ENCODE data around the gene CFAP100. TPM values are rescaled to one million over a fixed set of nuclear protein-coding genes. Genes with fewer than 3 reads are reported as not detected.

Gene CFAP100
- total RNA-seq, 1 donor from 2014 or later: not detected

DNA sequence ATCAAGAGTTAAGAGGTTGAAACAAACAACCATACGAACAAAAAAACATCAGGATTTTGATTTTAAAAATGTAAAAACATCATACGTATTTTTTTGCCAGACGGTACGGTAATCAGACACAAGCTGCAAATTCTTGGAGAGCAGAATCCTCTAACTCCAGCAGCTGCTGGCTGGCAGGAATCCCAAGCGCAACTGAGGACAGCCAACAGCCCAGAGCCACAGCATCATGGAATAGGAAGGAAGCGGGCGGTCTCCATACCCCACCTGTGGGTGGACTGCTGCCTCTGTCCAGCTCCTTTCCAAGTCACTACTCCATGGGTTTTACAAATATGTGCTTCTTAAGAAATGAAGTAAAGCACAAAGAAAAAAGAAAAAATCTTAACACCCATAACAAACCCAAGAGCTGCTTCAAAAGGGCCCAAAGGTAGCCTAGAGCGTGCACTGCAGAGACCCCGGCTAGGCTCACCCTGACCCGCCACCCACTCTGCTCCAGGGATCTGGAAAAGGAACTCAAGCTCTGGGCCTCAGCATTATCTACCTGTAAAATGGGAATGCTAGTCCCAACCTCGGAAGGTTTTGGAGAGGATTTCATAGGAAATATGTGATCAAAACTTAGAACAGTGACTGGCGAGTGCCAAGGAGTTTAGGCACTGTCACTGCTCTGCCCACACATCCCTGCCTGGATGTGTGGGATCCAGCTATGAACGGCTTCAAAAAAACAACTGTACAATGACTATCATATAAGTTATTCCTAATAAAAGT, 47.6 kb downstream of the CFAP100 start:
- no peak overlapping the region for H3K4me3 ChIP-seq (ENCODE audit: low read depth, low read length)
- DNase-seq (ENCODE audit: low read depth): no peak
- TF ChIP-seq, protein P1, sequence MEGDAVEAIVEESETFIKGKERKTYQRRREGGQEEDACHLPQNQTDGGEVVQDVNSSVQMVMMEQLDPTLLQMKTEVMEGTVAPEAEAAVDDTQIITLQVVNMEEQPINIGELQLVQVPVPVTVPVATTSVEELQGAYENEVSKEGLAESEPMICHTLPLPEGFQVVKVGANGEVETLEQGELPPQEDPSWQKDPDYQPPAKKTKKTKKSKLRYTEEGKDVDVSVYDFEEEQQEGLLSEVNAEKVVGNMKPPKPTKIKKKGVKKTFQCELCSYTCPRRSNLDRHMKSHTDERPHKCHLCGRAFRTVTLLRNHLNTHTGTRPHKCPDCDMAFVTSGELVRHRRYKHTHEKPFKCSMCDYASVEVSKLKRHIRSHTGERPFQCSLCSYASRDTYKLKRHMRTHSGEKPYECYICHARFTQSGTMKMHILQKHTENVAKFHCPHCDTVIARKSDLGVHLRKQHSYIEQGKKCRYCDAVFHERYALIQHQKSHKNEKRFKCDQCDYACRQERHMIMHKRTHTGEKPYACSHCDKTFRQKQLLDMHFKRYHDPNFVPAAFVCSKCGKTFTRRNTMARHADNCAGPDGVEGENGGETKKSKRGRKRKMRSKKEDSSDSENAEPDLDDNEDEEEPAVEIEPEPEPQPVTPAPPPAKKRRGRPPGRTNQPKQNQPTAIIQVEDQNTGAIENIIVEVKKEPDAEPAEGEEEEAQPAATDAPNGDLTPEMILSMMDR (conservative IDR thresholded peaks at IDR 0.05; ENCODE audit: low read depth, low read length): no peak

DNA sequence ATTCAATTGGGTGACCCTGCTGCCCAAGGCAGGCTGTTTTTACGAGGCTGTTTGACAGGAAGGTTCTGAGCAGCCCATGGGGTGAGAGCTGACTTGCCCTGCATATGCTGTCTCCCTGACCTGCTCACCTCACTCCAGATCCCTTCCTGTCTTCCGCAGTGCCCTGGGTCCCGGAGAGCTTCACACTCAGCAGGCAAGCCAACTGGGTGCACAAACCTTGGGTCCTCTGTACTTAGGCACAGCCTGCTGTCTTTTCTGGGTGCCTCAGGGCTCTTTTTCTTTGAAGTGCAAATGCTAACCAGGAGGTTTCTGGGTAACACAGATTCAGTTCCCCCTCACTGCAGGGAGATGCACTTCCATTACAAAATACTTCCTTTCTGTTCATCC, 48.1 kb downstream of the CFAP100 start:
- TF ChIP-seq, protein P1 (conservative IDR thresholded peaks at IDR 0.05; ENCODE audit: low read depth, low read length): no peak
- no peak overlapping the region for H3K4me3 ChIP-seq (ENCODE audit: low read depth, low read length)
- no peak for DNase-seq (ENCODE audit: low read depth)

DNA sequence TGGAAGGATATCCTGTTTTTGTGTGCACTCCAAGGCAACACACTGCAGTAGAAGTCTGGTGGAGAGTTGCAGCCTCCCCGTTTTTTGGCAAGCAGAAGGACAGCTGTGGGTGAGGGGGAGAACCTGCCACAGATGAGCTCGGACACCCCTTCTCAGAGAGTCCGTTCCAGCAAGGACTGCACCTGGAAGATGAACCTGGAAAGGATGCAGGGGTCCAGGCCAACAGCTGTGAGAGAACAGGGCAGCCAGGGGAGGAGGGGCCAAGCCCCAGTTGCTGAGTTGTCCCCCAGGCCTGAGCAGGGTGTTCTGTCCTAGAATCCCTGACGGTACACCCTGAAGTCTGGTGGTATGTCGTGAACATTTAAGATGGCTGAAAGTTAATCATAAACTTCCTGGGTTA, 50.8 kb downstream of the CFAP100 start:
- TF ChIP-seq, protein P1 (conservative IDR thresholded peaks at IDR 0.05; ENCODE audit: low read depth, low read length): no peak
- H3K4me3 ChIP-seq (ENCODE audit: low read depth, low read length): no peak overlapping the region
- no peak for DNase-seq (ENCODE audit: low read depth)

DNA sequence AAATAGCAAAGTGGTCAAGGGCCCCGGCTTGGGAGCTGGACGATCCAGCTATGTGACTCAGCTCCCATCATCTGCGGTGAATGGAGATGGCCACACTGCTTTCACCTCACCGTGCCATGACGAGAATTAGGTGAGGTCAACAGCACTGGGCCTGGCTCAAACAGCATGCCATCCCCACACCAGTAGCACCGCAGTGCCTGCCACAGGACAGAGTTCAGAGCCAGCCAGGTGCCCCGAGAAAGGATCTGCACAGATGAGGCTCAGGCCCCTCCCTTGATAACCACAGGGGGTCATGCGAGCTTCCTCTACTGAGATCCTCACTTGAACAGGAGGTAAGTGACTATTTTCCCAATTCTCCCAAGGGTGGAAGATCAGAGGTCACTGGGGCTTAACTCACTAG, 51.6 kb downstream of the CFAP100 start:
- no peak for DNase-seq (ENCODE audit: low read depth)
- H3K4me3 ChIP-seq (ENCODE audit: low read depth, low read length): no peak overlapping the region
- TF ChIP-seq, protein P1 (conservative IDR thresholded peaks at IDR 0.05; ENCODE audit: low read depth, low read length): no peak

DNA sequence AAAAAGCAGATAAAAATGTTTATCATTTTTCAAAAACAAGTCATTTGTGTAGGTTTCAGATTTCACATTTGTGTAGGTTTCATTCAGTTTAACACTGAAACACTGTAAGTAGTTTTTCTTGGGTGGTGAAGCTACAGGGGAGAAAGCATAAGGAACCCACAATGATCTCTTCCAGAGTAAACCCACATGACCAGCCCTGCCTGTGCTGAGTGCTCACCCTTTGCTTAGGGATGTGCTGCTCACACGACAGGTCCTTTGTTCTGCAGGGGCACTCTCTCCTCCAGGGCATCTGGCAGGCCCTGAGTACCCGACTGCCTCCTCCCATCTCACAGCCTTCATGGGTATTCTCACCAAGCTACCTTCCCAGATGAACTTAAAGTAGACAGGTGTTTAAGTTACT, 52.1 kb downstream of the CFAP100 start:
- TF ChIP-seq, protein P1 (conservative IDR thresholded peaks at IDR 0.05; ENCODE audit: low read depth, low read length): no peak
- no peak overlapping the region for H3K4me3 ChIP-seq (ENCODE audit: low read depth, low read length)
- DNase-seq (ENCODE audit: low read depth): no peak

DNA sequence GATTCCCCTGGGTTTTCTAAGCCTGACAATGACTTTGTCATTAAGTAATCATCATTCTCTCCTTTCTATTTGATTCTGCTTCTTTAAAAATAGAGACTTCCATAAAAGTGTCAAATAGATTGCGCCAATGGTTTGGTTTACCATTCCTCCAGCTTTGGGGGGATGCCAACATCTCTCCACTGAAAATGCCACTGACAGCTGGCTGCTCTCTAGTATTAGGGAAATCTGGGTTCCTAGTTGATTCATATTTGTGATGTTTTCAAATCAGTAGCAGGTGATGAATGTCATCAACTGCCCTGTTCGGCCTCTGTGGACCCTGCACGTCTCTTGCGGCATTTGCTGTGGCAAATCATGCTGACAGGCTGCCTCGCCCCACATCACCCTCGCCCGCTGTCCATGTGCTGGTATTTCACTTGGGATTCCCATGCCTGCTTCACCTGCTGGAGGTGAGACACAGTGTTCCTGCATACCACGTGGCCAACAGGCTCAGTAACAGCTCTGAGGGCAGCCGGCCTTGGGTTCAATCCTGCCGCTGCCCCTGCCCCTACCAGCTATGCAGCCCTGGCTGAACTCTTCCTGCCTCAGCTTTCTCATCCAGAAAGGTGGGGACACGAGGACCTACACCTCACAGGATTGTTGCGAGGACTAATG, 52.9 kb downstream of the CFAP100 start:
- H3K4me3 ChIP-seq (ENCODE audit: low read depth, low read length): no peak overlapping the region
- no peak for DNase-seq (ENCODE audit: low read depth)
- TF ChIP-seq, protein P1 (conservative IDR thresholded peaks at IDR 0.05; ENCODE audit: low read depth, low read length): no peak

Measured in epithelial cell of proximal tubule (primary cell).